ENCODE results near the gene SOST.

SOST gene

GRCh38 chr17:43741636-43742035 lies 17.0 kb downstream of the SOST start:
- DNase-seq (ENCODE audit: low spot score): no peak

DNA sequence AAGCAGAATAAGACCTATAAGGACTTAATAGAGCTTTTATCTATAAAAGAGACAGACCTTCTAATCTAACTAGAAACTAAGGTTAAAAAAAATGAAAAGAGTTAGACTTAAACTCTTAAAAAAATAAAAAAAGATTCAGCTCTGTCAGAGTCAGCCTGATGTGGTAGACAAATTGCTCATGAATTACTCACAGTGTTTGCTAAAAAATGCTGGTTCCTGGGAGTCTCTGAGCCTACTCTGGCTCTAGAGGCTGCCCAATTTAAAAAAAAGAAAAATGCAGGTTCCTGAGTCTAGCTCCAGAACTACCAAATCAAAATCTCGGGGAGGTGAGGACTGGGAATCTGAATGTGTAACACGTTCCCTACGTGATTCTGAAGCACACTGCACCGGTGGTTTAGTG lies 18.1 kb downstream of the SOST start:
- peak; percentile 63 for DNase-seq (ENCODE audit: low spot score)

GRCh38 chr17:43737722-43738121 lies 20.9 kb downstream of the SOST start:
- no peak for DNase-seq (ENCODE audit: low spot score)

DNA sequence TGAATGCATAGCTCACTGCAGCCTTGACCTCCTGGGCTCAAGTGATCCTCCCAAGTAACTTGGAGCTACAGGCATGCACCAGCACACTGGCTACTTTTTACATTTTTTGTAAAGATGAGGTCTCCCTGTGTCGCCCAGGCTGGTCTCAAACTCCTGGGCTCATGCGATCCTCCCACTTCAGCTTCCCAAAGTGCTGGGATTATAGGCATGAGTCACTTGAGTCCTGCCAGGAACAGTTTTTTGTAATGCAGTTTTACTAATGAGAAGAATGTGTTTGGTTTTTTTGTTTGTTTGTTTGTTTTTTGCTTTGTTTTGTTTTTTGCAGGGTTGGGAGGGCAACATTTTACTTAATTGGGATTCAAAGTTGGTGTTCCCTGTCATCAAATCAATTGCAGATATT lies 22.2 kb downstream of the SOST start:
- no peak for DNase-seq (ENCODE audit: low spot score)

- peak; percentile 29 for DNase-seq (ENCODE audit: low spot score)
Observed at GRCh38 chr17:43734376-43734775, 24.2 kb downstream of the SOST start.

- no peak for DNase-seq (ENCODE audit: low spot score)
Observed at GRCh38 chr17:43733956-43734355, 24.6 kb downstream of the SOST start.

GRCh38 chr17:43732958-43733357 lies 25.6 kb downstream of the SOST start:
- peak; percentile 96 for DNase-seq (ENCODE audit: low spot score)

- DNase-seq (ENCODE audit: low spot score): no peak
Observed at GRCh38 chr17:43728081-43728480, 30.5 kb downstream of the SOST start.

DNA sequence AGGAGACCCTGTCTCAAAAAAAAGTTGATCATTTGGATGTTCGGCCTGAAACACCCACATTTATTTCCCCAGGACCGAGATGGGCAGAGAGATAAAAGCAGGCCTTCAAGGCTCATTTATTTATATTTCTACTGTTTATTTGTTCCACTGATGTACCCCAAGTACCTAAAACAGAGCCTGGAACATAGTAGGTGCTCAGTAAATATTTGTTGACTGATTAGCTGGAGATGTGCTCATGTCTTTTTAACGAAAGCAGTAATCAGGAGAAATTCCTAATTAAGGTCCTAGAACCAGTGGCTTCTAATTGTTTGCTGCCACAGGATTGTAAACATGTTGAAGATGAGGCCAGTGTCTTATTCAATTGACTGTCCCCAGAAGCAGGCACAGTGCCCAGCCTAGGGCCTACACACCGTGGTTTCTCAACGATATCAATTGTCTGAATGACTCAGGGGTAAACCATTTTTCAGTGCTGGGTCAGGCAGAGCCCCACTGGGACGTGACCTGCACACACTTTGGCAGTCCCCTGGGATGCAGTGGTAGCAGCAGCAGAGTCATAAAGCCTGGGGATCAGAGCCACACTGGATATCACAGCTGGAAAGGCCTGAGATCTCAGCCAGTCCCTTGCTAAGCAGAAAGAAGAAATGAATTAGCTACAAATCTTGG lies 34.8 kb downstream of the SOST start:
- DNase-seq (ENCODE audit: low spot score): peak; percentile 92

DNA sequence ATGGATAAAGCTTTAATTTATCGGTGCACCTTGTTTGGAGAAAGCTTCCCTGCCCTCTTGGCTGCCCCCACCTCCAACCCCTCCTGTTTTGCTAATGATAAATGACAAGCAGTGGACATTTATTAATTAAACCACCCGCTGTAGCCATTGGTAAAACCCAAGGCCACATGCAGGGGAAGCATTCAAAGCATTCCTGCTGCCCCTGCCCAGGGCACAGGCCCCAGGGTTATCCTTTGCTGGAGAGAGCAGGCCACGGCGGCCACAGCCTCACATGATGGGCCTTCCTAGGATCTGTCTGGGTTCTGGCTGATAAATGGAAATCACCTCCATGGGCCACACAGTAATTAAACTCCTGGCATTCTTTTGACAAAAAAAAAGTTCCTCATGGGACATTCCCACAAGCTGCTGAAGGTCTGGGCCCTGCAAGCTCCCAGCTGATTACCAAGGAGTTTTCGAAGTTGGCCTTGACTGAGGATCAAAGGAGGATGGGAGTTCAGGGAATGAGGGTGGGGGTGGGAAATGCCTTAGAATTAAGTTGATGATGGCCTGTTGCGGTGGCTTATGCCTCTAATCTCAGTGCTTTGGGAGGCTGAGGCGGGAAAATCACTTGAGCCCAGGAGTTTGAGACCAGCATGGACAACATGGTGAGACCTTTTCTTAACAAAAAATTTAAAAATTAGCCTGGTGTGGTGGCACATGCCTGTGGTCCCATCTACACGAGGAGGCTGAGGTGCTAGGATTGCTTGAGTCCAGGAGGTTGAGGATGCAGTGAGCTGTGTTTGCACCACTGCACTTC lies 35.5 kb downstream of the SOST start:
- peak; percentile 39 for DNase-seq (ENCODE audit: low spot score)

- no peak for DNase-seq (ENCODE audit: low spot score)
Observed at GRCh38 chr17:43722269-43722619, 36.3 kb downstream of the SOST start.

GRCh38 chr17:43721537-43722268 lies 36.9 kb downstream of the SOST start:
- DNase-seq (ENCODE audit: low spot score): no peak

- peak; percentile 71 for DNase-seq (ENCODE audit: low spot score)
Observed at GRCh38 chr17:43720311-43721060, 38.1 kb downstream of the SOST start.

- DNase-seq (ENCODE audit: low spot score): no peak
Observed at GRCh38 chr17:43719578-43719977, 39.0 kb downstream of the SOST start.

DNA sequence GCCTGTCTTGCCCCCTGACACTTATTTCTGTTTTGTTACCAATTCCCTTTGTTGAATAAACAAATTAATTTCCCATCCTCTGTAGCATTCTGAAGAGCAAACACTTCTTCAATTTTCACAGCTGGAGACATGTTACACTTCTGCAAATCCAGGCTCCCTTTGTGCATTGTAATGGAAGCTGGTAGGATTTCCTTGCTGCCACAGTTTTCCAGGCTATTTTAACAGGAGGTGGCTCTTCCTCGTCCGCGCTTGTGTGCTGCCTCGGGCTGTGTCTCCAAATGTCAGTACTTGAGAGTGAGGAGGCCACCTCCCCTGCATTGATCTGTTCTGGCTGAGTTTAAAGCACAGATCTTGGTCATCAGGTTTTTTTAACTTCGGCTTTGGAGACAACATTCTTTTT lies 40.0 kb downstream of the SOST start:
- peak; percentile 39 for DNase-seq (ENCODE audit: low spot score)

- no peak for DNase-seq (ENCODE audit: low spot score)
Observed at GRCh38 chr17:43717913-43718312, 40.7 kb downstream of the SOST start.

GRCh38 chr17:43714465-43715149 lies 44.0 kb downstream of the SOST start:
- DNase-seq (ENCODE audit: low spot score): peak; percentile 99

DNA sequence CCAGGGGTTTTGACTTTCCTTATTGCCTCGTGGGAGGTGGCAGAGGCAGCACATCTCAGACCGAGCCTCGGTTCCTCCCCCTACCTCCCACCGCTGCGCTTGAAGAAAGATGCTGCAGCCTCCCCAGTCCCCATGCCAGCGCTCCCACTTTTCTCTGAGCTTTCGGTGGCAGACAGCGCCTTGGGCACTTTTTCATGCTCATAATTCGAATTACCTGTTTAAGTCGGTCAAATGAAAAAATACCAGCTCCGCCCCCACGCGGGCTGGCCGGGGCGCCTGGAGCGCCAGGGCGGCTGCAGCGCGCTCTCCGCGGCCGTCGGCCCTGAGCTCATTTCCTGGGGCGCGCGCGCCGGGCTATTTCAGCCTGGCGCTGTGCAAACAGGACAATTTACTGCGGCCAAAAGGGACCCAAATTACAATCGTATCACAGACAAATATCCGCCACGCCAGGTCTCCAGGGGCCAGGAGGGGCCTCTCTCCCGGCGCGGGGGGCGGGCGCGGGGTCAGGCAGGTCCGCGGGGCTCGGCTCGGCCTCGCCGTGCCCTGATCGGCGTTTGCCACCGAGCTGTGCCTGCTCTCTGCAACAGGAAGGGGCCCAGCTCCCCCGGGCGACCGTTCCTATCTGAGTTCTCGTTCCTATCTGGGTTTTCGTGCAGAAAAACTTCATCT lies 45.0 kb downstream of the SOST start:
- peak; percentile 58 for DNase-seq (ENCODE audit: low spot score)

GRCh38 chr17:43712397-43712796 lies 46.2 kb downstream of the SOST start:
- DNase-seq (ENCODE audit: low spot score): no peak

DNA sequence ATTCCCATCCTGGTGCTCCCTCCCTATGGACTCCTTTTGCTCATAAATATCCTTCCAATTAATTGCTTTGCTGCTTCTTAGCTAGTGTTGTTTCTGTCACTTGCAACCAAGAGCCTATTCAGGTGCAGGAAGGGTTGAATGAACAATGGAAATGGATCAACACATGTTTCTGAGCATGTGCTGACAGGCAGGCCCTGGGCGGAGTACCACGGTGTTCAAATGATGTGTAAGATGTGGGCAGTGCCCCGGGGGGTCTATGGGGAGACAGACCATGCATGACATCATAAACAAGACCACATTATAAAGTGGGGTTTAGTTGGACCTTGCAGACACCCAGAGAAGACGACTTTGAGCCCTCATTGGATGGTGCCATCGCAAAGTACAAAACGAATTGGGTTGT lies 48.5 kb downstream of the SOST start:
- no peak for DNase-seq (ENCODE audit: low spot score)

GRCh38 chr17:43709210-43709609 lies 49.4 kb downstream of the SOST start:
- no peak for DNase-seq (ENCODE audit: low spot score)
